ENCODE results near the gene AGAP1. TPM values are rescaled to one million over a fixed set of nuclear protein-coding genes. Genes with fewer than 3 reads are reported as not detected.

AGAP1 gene
- 54.7 and 57.7 TPM in 2 replicates for total RNA-seq
- long read RNA-seq, partial matches to known transcripts: 2 of 16 reads
- long read RNA-seq, other reads (novel, unspliced or antisense): 14 of 16 reads

DNA sequence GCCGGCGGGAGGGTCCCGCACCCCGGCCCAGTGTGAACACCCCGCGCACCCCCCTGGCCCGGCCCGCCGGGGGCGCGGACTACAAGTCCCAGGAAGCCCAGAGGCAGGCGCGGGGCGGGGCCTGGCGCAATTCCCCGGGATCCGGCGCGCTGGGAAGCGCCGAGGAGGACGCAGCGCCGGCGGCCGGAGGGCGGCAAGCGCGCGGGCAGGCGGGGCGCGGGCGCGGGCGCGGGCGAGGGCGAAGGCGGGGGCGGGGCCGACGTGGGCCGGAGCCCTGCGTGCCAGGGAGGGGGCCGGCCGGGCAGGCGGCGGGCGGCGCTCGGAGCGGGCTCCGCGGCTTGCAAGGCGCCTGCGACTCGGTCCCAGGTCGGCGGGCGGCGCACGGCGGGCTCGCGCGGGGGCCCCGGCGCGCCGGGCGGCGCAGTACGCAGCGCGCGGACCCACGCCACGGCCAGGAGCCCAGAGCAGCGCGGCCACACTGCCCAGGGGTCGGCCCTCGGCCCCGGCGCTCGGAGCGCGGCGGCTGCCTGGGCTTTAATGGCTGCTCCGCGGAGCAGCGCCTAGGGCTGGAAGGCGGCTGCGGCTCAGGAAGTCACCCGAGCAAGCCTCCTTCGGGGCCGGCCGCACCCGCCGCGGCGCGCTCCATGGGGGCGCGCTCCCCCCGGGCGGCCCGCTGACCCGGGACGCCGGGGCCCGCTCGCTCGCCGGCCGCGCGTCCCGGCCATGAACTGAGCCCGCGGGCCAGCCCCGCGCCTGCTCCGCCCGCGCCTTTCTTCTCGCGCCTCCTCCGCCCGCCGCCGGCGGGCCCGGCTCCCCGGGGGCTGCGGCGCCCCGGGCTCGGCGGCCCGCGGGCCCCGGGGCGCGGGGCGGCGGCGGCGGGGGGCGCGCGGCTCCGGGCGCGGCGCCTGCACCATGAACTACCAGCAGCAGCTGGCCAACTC, at the start of gene AGAP1:
Gene AGAP1, plus strand, starts transcription at position 269 of the 941 bp plus-strand sequence.
- Mint-ChIP-seq H3K4me3 (peak within 1 kb of the TSS; percentile 96), H3K27me3 (ENCODE audit: low read depth) (no peaks in the 10 kb centered on the region), H3K27ac (ENCODE audit: unreplicated experiment) (peak within 1 kb of the TSS; percentile 97), H3K4me1 (peaks cover 46% of the 10 kb centered on the region), H3K9me3 (no peaks in the 10 kb centered on the region), H3K36me3 (ENCODE audit: low read depth) (no peaks in the 10 kb centered on the region)
- DNase-seq (ENCODE audit: low read depth, low spot score): peak; percentile 84
- TF ChIP-seq, protein P1, sequence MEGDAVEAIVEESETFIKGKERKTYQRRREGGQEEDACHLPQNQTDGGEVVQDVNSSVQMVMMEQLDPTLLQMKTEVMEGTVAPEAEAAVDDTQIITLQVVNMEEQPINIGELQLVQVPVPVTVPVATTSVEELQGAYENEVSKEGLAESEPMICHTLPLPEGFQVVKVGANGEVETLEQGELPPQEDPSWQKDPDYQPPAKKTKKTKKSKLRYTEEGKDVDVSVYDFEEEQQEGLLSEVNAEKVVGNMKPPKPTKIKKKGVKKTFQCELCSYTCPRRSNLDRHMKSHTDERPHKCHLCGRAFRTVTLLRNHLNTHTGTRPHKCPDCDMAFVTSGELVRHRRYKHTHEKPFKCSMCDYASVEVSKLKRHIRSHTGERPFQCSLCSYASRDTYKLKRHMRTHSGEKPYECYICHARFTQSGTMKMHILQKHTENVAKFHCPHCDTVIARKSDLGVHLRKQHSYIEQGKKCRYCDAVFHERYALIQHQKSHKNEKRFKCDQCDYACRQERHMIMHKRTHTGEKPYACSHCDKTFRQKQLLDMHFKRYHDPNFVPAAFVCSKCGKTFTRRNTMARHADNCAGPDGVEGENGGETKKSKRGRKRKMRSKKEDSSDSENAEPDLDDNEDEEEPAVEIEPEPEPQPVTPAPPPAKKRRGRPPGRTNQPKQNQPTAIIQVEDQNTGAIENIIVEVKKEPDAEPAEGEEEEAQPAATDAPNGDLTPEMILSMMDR (conservative IDR thresholded peaks at IDR 0.05): no peak

- TF ChIP-seq, protein P1 (conservative IDR thresholded peaks at IDR 0.05): no peak
- Mint-ChIP-seq H3K27ac (ENCODE audit: unreplicated experiment) (peak overlapping the region; percentile 85), H3K36me3 (ENCODE audit: low read depth) (no peaks in the 10 kb centered on the region), H3K9me3 (no peaks in the 10 kb centered on the region), H3K4me1 (no peaks in the 10 kb centered on the region), H3K27me3 (ENCODE audit: low read depth) (no peaks in the 10 kb centered on the region), H3K4me3 (no peak overlapping the region)
- DNase-seq (ENCODE audit: low read depth, low spot score): no peak
Observed at GRCh38 chr2:235444101-235444597, 49.7 kb upstream of the AGAP1 start.

GRCh38 chr2:235445116-235445515, 48.7 kb upstream of the AGAP1 start:
- no peak for DNase-seq (ENCODE audit: low read depth, low spot score)
- no peaks in the 10 kb centered on the region for H3K36me3 Mint-ChIP-seq (ENCODE audit: low read depth)
- no peaks in the 10 kb centered on the region for H3K27me3 Mint-ChIP-seq (ENCODE audit: low read depth)
- no peaks in the 10 kb centered on the region for H3K9me3 Mint-ChIP-seq
- TF ChIP-seq, protein P1 (conservative IDR thresholded peaks at IDR 0.05): no peak
- H3K27ac Mint-ChIP-seq (ENCODE audit: unreplicated experiment): no peak overlapping the region
- H3K4me1 Mint-ChIP-seq: no peaks in the 10 kb centered on the region
- H3K4me3 Mint-ChIP-seq: no peak overlapping the region

DNA sequence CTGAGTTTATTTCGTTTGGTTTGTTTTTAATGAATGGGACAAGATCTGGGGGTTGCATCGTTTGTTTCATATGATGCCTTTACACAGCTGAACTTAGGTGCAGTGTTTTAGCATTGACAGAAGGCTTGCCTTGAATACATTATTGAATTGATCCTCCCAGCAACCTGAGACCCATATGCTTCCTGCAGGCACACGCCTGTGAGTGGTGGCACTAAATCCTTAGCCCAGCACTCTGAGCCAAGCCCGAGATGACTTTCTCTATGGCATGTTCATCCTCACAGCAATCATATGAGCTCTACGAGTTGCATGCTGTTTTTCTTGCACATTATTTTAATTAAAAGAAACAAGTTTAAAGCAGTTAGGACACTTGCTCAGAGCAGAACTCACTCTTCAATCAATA, 47.8 kb upstream of the AGAP1 start:
- no peaks in the 10 kb centered on the region for H3K9me3 Mint-ChIP-seq
- H3K27me3 Mint-ChIP-seq (ENCODE audit: low read depth): no peaks in the 10 kb centered on the region
- no peaks in the 10 kb centered on the region for H3K36me3 Mint-ChIP-seq (ENCODE audit: low read depth)
- DNase-seq (ENCODE audit: low read depth, low spot score): no peak
- no peak overlapping the region for H3K27ac Mint-ChIP-seq (ENCODE audit: unreplicated experiment)
- H3K4me3 Mint-ChIP-seq: no peak overlapping the region
- H3K4me1 Mint-ChIP-seq: no peaks in the 10 kb centered on the region
- TF ChIP-seq, protein P1 (conservative IDR thresholded peaks at IDR 0.05): no peak

DNA sequence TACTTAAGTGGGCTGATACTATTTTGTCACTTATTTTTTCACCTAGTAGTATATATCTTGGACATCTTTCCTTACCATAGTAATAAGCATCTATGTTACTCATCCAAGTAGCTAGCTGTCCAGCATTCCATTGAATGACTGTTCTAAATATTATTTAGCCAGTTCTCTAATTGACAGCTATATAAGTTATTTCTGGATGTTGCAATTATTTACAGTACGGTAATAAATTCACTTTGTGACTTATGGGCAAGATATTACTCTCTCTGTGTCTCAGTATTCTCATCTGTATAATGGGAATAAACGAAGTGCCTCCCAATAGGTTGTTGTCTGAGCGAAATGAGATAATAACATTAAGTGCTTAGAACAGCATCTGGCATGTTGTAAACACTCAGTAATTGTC, 46.6 kb upstream of the AGAP1 start:
- no peak overlapping the region for H3K27ac Mint-ChIP-seq (ENCODE audit: unreplicated experiment)

More for the DNA sequence above, 46.6 kb upstream of the AGAP1 start:
- H3K9me3 Mint-ChIP-seq: no peaks in the 10 kb centered on the region
- H3K27me3 Mint-ChIP-seq (ENCODE audit: low read depth): no peaks in the 10 kb centered on the region
- no peaks in the 10 kb centered on the region for H3K36me3 Mint-ChIP-seq (ENCODE audit: low read depth)
- H3K4me3 Mint-ChIP-seq: no peak overlapping the region
- no peaks in the 10 kb centered on the region for H3K4me1 Mint-ChIP-seq
- TF ChIP-seq, protein P1 (conservative IDR thresholded peaks at IDR 0.05): no peak
- DNase-seq (ENCODE audit: low read depth, low spot score): no peak

Measured in neural crest cell (in vitro differentiated cells).